ENCODE measurements around the gene EHD2. TPM values are rescaled to one million over a fixed set of nuclear protein-coding genes. Genes with fewer than 3 reads are reported as not detected.
"Not testable (repeated sequence)": the region's sequence is repeated elsewhere in the genome, so short reads cannot be mapped to it uniquely, and the experiment has no call there.

The EHD2 gene
- total RNA-seq, 2 donors from 2014 or later: 48.7 to 83.2 TPM

GRCh38 chr19:47720669-47721422 lies 7.6 kb downstream of the EHD2 start:
- no peaks in the 10 kb centered on the region for H3K27me3 ChIP-seq (replicated peaks; ENCODE audit: insufficient read depth)
- 79% methylated on average over 14 of the region's 14 CpGs for WGBS
- no peaks in the 10 kb centered on the region for H3K4me1 ChIP-seq (replicated peaks)
- TF ChIP-seq POLR2AphosphoS5 (IDR thresholded peaks at IDR 0.05) (no peak), POLR2A (IDR thresholded peaks at IDR 0.05) (no peak)
- TF ChIP-seq, protein P1, sequence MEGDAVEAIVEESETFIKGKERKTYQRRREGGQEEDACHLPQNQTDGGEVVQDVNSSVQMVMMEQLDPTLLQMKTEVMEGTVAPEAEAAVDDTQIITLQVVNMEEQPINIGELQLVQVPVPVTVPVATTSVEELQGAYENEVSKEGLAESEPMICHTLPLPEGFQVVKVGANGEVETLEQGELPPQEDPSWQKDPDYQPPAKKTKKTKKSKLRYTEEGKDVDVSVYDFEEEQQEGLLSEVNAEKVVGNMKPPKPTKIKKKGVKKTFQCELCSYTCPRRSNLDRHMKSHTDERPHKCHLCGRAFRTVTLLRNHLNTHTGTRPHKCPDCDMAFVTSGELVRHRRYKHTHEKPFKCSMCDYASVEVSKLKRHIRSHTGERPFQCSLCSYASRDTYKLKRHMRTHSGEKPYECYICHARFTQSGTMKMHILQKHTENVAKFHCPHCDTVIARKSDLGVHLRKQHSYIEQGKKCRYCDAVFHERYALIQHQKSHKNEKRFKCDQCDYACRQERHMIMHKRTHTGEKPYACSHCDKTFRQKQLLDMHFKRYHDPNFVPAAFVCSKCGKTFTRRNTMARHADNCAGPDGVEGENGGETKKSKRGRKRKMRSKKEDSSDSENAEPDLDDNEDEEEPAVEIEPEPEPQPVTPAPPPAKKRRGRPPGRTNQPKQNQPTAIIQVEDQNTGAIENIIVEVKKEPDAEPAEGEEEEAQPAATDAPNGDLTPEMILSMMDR (IDR thresholded peaks at IDR 0.05): no peak
- H3K9me3 ChIP-seq: no peaks in the 10 kb centered on the region
- H3K4me3 ChIP-seq: no peak overlapping the region
- DNase-seq (ENCODE audit: low spot score): no peak
- intact Hi-C loops (cut with DNase I): no loop called here
- peak overlapping the region in 1 of 2 donors; percentile 86 for H3K27ac ChIP-seq
- no peaks in the 10 kb centered on the region for H3K36me3 ChIP-seq

DNA sequence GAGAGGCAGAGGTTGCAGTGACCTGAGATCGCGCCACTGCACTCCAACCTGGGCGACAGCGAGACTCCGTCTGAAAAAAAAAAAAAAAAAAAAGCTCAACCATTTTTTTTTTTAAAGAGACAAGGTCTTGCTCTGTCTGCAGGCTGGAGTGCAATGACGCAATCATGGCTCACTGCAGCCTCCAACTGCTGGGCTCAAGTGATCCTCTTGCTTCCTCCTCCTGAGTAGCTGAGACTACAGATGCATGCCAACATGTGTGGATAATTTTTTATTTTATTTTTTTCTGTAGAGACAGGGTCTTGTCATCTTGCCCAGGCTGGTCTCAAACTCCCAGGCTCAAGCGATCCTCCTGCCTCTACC lies 10.3 kb downstream of the EHD2 start:
- H3K27ac ChIP-seq: peak overlapping the region; percentile 51
- TF ChIP-seq POLR2AphosphoS5 (IDR thresholded peaks at IDR 0.05) (no peak), POLR2A (IDR thresholded peaks at IDR 0.05) (no peak)
- TF ChIP-seq, protein P1 (IDR thresholded peaks at IDR 0.05): no peak
- H3K4me1 ChIP-seq (replicated peaks): no peaks in the 10 kb centered on the region
- no peaks in the 10 kb centered on the region for H3K9me3 ChIP-seq
- no peak overlapping the region for H3K4me3 ChIP-seq
- WGBS: 38% methylated on average over 7 of the region's 7 CpGs
- H3K27me3 ChIP-seq (replicated peaks; ENCODE audit: insufficient read depth): no peaks in the 10 kb centered on the region
- intact Hi-C loops (cut with DNase I): no loop called here
- no peak for DNase-seq (ENCODE audit: low spot score)
- H3K36me3 ChIP-seq: no peaks in the 10 kb centered on the region

- intact Hi-C loops (cut with DNase I): no loop called here
- no peaks in the 10 kb centered on the region for H3K27me3 ChIP-seq (replicated peaks; ENCODE audit: insufficient read depth)
- no peaks in the 10 kb centered on the region for H3K4me1 ChIP-seq (replicated peaks)
- peak overlapping the region; percentile 23 to 49 for H3K27ac ChIP-seq
- H3K9me3 ChIP-seq: no peaks in the 10 kb centered on the region
- no peaks in the 10 kb centered on the region for H3K36me3 ChIP-seq
- TF ChIP-seq, protein P1 (IDR thresholded peaks at IDR 0.05): no peak
- TF ChIP-seq POLR2A (IDR thresholded peaks at IDR 0.05): peak; percentile 38
- peak; percentile 25 for TF ChIP-seq POLR2AphosphoS5 (IDR thresholded peaks at IDR 0.05)
- no peak overlapping the region for H3K4me3 ChIP-seq
- 76% methylated on average over 44 of the region's 48 CpGs for WGBS
- DNase-seq (ENCODE audit: low spot score): peak; percentile 75
Observed at GRCh38 chr19:47725759-47726401, 12.7 kb downstream of the EHD2 start.

DNA sequence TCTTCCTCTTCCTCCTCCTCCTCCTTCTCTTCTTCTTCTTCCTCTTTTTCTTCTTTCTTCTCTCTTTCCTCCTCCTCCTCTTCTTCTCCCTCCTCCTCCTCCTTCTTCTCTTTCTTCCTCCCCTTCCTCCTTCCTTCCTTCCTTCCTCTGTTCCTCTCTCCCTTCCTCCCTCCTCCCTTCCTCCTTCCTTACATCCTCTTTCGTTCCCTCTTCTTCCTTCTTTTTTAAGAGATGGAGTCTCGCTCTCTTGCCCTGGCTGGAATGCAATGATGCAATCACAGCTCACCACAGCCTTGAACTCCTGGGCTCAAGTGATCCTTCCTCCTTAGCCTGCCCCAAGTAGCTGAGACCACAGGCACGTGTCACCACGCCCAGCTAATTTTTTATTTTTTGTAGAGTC lies 13.2 kb downstream of the EHD2 start:
- DNase-seq (ENCODE audit: low spot score): no peak
- Histone ChIP-seq H3K36me3 (no peaks in the 10 kb centered on the region), H3K9me3 (no peaks in the 10 kb centered on the region), H3K27ac (peak overlapping the region; percentile 23 to 49), H3K4me3 (no peak overlapping the region), H3K4me1 (replicated peaks) (no peaks in the 10 kb centered on the region), H3K27me3 (replicated peaks; ENCODE audit: insufficient read depth) (no peaks in the 10 kb centered on the region)
- 75% methylated on average over 4 of the region's 4 CpGs for WGBS
- no peak for TF ChIP-seq POLR2AphosphoS5 (IDR thresholded peaks at IDR 0.05)
- TF ChIP-seq POLR2A (IDR thresholded peaks at IDR 0.05): no peak
- TF ChIP-seq, protein P1 (IDR thresholded peaks at IDR 0.05): no peak
- intact Hi-C loops (cut with DNase I): no loop called here

GRCh38 chr19:47728295-47728694 lies 15.1 kb downstream of the EHD2 start:
- not testable (repeated sequence) for DNase-seq (ENCODE audit: low spot score); H3K27ac ChIP-seq; H3K4me1 ChIP-seq (replicated peaks); H3K36me3 ChIP-seq; H3K27me3 ChIP-seq (replicated peaks; ENCODE audit: insufficient read depth); H3K4me3 ChIP-seq; H3K9me3 ChIP-seq
- 88% methylated on average over 4 of the region's 4 CpGs for WGBS
- intact Hi-C loops (cut with DNase I): loop anchor here (2.0 kb wide), 1 partner anchor 15 kb away; no protein-coding TSS in a partner anchor
